ENCODE measurements around the gene USP19. TPM values are rescaled to one million over a fixed set of nuclear protein-coding genes. Genes with fewer than 3 reads are reported as not detected.
A peak's percentile ranks its signal among the peaks of the same experiment; 100 is the strongest.

Gene USP19
- polyA plus RNA-seq, 3 donors: 18.4 to 55.7 (median 24.1) TPM

DNA sequence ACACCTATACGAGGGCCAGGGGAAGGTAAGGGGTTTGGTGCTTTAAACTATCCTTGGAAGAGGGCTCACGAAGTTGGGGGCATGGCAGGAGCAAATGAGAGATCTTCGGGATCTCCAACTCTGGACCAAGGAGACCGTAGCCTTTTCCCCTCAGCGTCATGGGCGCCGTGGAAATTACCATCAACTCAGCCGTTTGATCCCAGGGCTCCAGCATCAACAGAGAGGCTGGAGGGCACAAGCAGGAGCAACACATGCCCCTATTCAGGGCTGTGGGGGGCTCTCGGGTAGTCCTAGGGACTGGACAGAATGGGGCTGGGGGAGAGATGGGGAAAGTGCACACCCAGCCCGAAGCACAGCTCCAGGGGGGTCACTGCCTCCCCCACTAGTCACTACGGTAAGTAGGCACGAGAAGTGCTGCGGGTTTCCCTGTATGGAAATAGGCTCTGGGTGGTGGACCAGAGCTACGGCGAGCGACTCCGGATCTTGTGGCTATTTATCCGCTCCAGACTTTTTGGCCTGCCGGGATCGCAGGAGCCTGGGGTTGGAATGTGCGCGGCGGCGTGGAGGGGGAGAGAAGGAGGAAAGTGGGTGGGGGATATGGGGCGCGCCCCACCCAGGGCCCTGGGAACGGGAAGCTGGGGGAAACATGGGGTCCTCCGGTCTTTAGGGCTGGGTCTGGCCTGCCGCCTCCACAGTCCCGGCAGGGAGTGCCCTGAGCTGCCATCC lies 12.8 kb upstream of the USP19 start:
- Mint-ChIP-seq H3K27me3 (ENCODE audit: low read depth in 3 of 3) (peaks cover 0 to 3% (median 2%) of the 10 kb centered on the region in 3 donors), H3K4me3 (peak overlapping the region; percentile 82 to 92), H3K36me3 (peaks cover 0 to 2% of the 10 kb centered on the region in 2 donors), H3K27ac (peak overlapping the region; percentile 12 to 70 (median 60)), H3K4me1 (peaks cover 29% of the 10 kb centered on the region), H3K9me3 (peaks cover 0 to 3% (median 0%) of the 10 kb centered on the region in 7 donors)
- no peaks in the 10 kb centered on the region for H4K20me1 ChIP-seq (ENCODE audit: insufficient read depth, low read length)
- intact Hi-C loops (cut with micrococcal nuclease): loop anchor here in 1 of 2 donors (10.0 kb wide), 1 partner anchor 149 kb away; no protein-coding TSS in a partner anchor
- DNase-seq: peak; percentile 30 to 51 (median 31)
- peak overlapping the region in 1 of 2 donors; percentile 54 for H3K27ac ChIP-seq (ENCODE audit: low read depth in 1 of 2, low read length in 2 of 2)
- H3K79me2 ChIP-seq (ENCODE audit: insufficient read depth, low read length): no peaks in the 10 kb centered on the region
- H3K4me3 ChIP-seq (replicated peaks in 1 of 3; ENCODE audit: low read depth in 2 of 3, low read length in 3 of 3): peak overlapping the region; percentile 30 to 78 (median 58)
- H3K9me3 ChIP-seq (replicated peaks in 1 of 2; ENCODE audit: control insufficient read depth in 1 of 2, insufficient read depth in 1 of 2, low read length in 2 of 2): no peaks in the 10 kb centered on the region
- H2AFZ ChIP-seq (ENCODE audit: insufficient read depth, low read depth, low read length, poor library complexity, severe bottlenecking): peak overlapping the region; percentile 87
- TF ChIP-seq, protein P1, sequence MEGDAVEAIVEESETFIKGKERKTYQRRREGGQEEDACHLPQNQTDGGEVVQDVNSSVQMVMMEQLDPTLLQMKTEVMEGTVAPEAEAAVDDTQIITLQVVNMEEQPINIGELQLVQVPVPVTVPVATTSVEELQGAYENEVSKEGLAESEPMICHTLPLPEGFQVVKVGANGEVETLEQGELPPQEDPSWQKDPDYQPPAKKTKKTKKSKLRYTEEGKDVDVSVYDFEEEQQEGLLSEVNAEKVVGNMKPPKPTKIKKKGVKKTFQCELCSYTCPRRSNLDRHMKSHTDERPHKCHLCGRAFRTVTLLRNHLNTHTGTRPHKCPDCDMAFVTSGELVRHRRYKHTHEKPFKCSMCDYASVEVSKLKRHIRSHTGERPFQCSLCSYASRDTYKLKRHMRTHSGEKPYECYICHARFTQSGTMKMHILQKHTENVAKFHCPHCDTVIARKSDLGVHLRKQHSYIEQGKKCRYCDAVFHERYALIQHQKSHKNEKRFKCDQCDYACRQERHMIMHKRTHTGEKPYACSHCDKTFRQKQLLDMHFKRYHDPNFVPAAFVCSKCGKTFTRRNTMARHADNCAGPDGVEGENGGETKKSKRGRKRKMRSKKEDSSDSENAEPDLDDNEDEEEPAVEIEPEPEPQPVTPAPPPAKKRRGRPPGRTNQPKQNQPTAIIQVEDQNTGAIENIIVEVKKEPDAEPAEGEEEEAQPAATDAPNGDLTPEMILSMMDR (IDR thresholded peaks at IDR 0.05): no peak
- peak overlapping the region; percentile 66 for H3K9ac ChIP-seq (ENCODE audit: insufficient read depth, low read length, poor library complexity, severe bottlenecking)
- peaks cover 14 to 20% of the 10 kb centered on the region in 2 donors for H3K4me1 ChIP-seq (ENCODE audit: control insufficient read depth in 1 of 2, insufficient read depth in 2 of 2, low read length in 2 of 2)
- peak overlapping the region; percentile 87 for H3K4me2 ChIP-seq (replicated peaks; ENCODE audit: extremely low read depth, low read length, poor library complexity, severe bottlenecking)
- H3K36me3 ChIP-seq (replicated peaks in 1 of 2; ENCODE audit: control insufficient read depth in 1 of 2, insufficient read depth in 2 of 2, low read length in 2 of 2): no peaks in the 10 kb centered on the region
- H3K27me3 ChIP-seq (ENCODE audit: control insufficient read depth in 2 of 2, insufficient read depth in 2 of 2, low read length in 2 of 2): no peaks in the 10 kb centered on the region
- 5% methylated on average over 22 of the region's 30 CpGs for WGBS (ENCODE audit: insufficient coverage)

DNA sequence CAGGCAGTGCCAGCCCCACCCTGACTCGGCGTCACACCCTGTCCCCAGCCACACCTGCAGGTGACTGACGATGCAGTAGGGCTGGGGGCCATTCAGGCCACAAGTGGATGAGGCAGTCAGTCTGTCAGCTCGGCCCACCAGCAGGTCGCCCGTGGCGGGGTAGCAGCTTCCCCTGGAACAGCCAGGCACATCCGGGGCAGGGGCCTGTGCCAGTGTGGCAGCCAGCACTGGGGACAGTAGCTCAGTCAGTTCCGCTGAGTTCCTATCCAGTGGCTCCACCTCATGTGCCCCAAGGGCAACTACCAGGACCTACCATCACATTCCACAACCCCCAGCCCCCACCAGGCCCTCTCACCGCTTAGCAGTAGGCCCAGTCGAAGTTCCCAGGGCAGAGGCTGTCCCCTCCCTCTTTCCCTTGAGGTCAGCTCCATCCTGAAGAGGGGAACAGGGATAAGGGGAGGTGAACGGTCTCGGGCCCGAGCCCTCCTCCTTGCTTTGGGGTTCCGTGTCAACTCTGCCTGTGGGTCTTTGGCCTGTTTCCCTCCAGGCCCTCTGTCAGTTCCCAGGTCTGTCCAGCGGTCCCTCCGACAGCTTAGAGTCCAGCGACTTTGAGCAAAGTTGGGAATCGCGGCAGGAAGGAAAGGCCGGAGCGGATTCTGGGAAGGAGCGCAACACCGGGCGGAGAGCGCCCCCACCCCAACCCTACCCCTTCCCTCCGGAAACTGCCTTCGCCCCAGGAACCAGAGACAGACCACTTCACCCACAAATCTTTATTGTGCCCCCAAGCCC lies 12.0 kb upstream of the USP19 start, which contains the start of gene LAMB2:
LAMB2 (minus strand) TSS at position 614 of the 789 bp plus-strand sequence; CDS start at position 431, 183 bp downstream.
- 14% methylated on average over 18 of the region's 28 CpGs for WGBS (ENCODE audit: insufficient coverage)
- Mint-ChIP-seq H3K4me3 (peak within 1 kb of the TSS; percentile 82 to 92), H3K27me3 (ENCODE audit: low read depth in 3 of 3) (peaks cover 0 to 3% (median 2%) of the 10 kb centered on the region in 3 donors), H3K36me3 (peaks cover 0 to 2% of the 10 kb centered on the region in 2 donors), H3K4me1 (peaks cover 29% of the 10 kb centered on the region), H3K9me3 (peaks cover 0 to 3% (median 0%) of the 10 kb centered on the region in 7 donors), H3K27ac (peak within 1 kb of the TSS; percentile 12 to 79 (median 70))
- TF ChIP-seq, protein P1 (IDR thresholded peaks at IDR 0.05): no peak
- Histone ChIP-seq H3K27me3 (ENCODE audit: control insufficient read depth in 2 of 2, insufficient read depth in 2 of 2, low read length in 2 of 2) (no peaks in the 10 kb centered on the region), H3K9ac (ENCODE audit: insufficient read depth, low read length, poor library complexity, severe bottlenecking) (peak within 1 kb of the TSS; percentile 66), H3K27ac (ENCODE audit: low read depth in 1 of 2, low read length in 2 of 2) (peak within 1 kb of the TSS; percentile 4 to 54), H3K4me1 (ENCODE audit: control insufficient read depth in 1 of 2, insufficient read depth in 2 of 2, low read length in 2 of 2) (peaks cover 14 to 20% of the 10 kb centered on the region in 2 donors), H3K4me2 (replicated peaks; ENCODE audit: extremely low read depth, low read length, poor library complexity, severe bottlenecking) (peak within 1 kb of the TSS; percentile 87), H4K20me1 (ENCODE audit: insufficient read depth, low read length) (no peaks in the 10 kb centered on the region), H3K79me2 (ENCODE audit: insufficient read depth, low read length) (no peaks in the 10 kb centered on the region), H2AFZ (ENCODE audit: insufficient read depth, low read depth, low read length, poor library complexity, severe bottlenecking) (peak within 1 kb of the TSS; percentile 87), H3K36me3 (replicated peaks in 1 of 2; ENCODE audit: control insufficient read depth in 1 of 2, insufficient read depth in 2 of 2, low read length in 2 of 2) (no peaks in the 10 kb centered on the region), H3K9me3 (replicated peaks in 1 of 2; ENCODE audit: control insufficient read depth in 1 of 2, insufficient read depth in 1 of 2, low read length in 2 of 2) (no peaks in the 10 kb centered on the region), H3K4me3 (replicated peaks in 1 of 3; ENCODE audit: low read depth in 2 of 3, low read length in 3 of 3) (peak within 1 kb of the TSS; percentile 30 to 78 (median 58))
- peak; percentile 36 to 59 (median 45) for DNase-seq
- intact Hi-C loops (cut with micrococcal nuclease): loop anchor here in 1 of 2 donors (10.0 kb wide), 1 partner anchor 148 kb away; no protein-coding TSS in a partner anchor
